K562 (cell line): ENCODE results near the gene HAGHL. TPM values are rescaled to one million over a fixed set of nuclear protein-coding genes. Genes with fewer than 3 reads are reported as not detected.

Experiments
- BCOR ChIP-seq: fragments of 450-650 bp; IDR thresholded peaks from 2 replicates; pipeline ENCODE4 v1.6.1; 2016
- BRF2 ChIP-seq: IDR thresholded peaks from 3 replicates; pipeline ENCODE4 v1.6.1; 2011; ENCODE audit warnings: borderline replicate concordance, mild to moderate bottlenecking; ENCODE audit not compliant: insufficient read length, insufficient read depth
- CBX1 ChIP-seq: sonication (generic); IDR thresholded peaks from 2 replicates; pipeline ENCODE4 v1.6.1; 2016; ENCODE audit warnings: antibody characterized with exemption, low read depth, mild to moderate bottlenecking
- CBX3 ChIP-seq, 2 experiments: IDR thresholded peaks; 1 replicate in 1 of 2; 2 replicates in 1 of 2; pipeline ENCODE4 v1.6.1; 2012; ENCODE audit warnings: inconsistent platforms in 2 of 2, low read length in 2 of 2, borderline replicate concordance in 1 of 2, control low read depth in 1 of 2
- CHD2 ChIP-seq: IDR thresholded peaks from 2 replicates; pipeline ENCODE4 v1.6.1; 2011; ENCODE audit warnings: low read depth, low read length
- CTCF ChIP-seq, 3 experiments: IDR thresholded peaks in 2 of 3; conservative IDR thresholded peaks in 1 of 3; 2 replicates each; pipeline ENCODE4 v1.5.1; 2011 to 2012; ENCODE audit warnings: low read length in 3 of 3, mild to moderate bottlenecking in 3 of 3, control low read depth in 2 of 3, improper control_type of control experiment in 1 of 3, inconsistent platforms in 1 of 3, low read depth in 1 of 3, mixed read lengths in 1 of 3, moderate library complexity in 1 of 3; ENCODE audit not compliant: insufficient read depth in 2 of 3
- CTCFL ChIP-seq: IDR thresholded peaks from 2 replicates; pipeline ENCODE4 v1.6.1; 2011; ENCODE audit warnings: borderline replicate concordance, low read depth, mild to moderate bottlenecking, moderate library complexity, low read length; ENCODE audit not compliant: insufficient read depth, poor library complexity, severe bottlenecking
- DPF2 ChIP-seq: fragments of 450-650 bp; IDR thresholded peaks from 2 replicates; pipeline ENCODE4 v1.6.1; 2016
- EP400 ChIP-seq: fragments of 450-650 bp; IDR thresholded peaks from 2 replicates; pipeline ENCODE4 v1.6.1; 2017; ENCODE audit warnings: antibody characterized with exemption, mild to moderate bottlenecking, moderate library complexity
- HNRNPK ChIP-seq: fragments of 200-400 bp; formaldehyde crosslinking; IDR thresholded peaks from one replicate; pipeline ENCODE4 v1.6.1; 2018; ENCODE audit warnings: mild to moderate bottlenecking, low read depth, low read length; ENCODE audit not compliant: poor library complexity, severe bottlenecking
- MAFK ChIP-seq: IDR thresholded peaks from 2 replicates; pipeline ENCODE4 v1.6.1; 2011; ENCODE audit warnings: low read length, improper control_type of control experiment
- MECOM ChIP-seq: fragments of 250-450 bp; sonication (Bioruptor Pico); IDR thresholded peaks from 2 replicates; pipeline ENCODE4 v1.8.0; 2022; ENCODE audit warnings: inconsistent platforms
- MTA1 ChIP-seq: fragments of 450-650 bp; IDR thresholded peaks from 2 replicates; pipeline ENCODE4 v1.6.1; 2017; ENCODE audit warnings: borderline replicate concordance
- SMAD1 ChIP-seq: fragments of 150-350 bp; IDR thresholded peaks from 2 replicates; pipeline ENCODE4 v1.6.1; 2014; ENCODE audit warnings: low read length, low read depth; ENCODE audit not compliant: partially characterized antibody
- TARDBP ChIP-seq: fragments of 450-650 bp; IDR thresholded peaks from 2 replicates; pipeline ENCODE4 v1.6.1; 2016
- THRAP3 ChIP-seq: fragments of 450-650 bp; IDR thresholded peaks from 2 replicates; pipeline ENCODE4 v1.6.1; 2016; ENCODE audit warnings: mild to moderate bottlenecking, inconsistent platforms, borderline replicate concordance
- WHSC1 ChIP-seq: IDR thresholded peaks from one replicate; pipeline ENCODE4 v1.6.1; 2012; ENCODE audit warnings: low read length, control low read depth, inconsistent platforms
- ZBTB11 ChIP-seq, 3 experiments: fragments of 200-800 bp in 1 of 3; fragments of 250-450 bp in 1 of 3; fragments of 450-650 bp in 1 of 3; sonication (Bioruptor Pico) in 1 of 3; sonication (Bioruptor generic) in 1 of 3; formaldehyde crosslinking in 1 of 3; IDR thresholded peaks; 2 replicates each; pipeline versions ENCODE4 v1.6.1 to v1.8.0; 2016 to 2022; ENCODE audit warnings: mild to moderate bottlenecking in 2 of 3, missing genetic modification characterization in 2 of 3, missing compliant biosample characterization in 1 of 3, moderate library complexity in 1 of 3
- ZNF175 ChIP-seq: fragments of 200-800 bp; sonication (Bioruptor generic); IDR thresholded peaks from 2 replicates; pipeline ENCODE4 v1.6.1; 2016; ENCODE audit warnings: low read depth, mild to moderate bottlenecking, missing genetic modification characterization, missing compliant biosample characterization
- ZNF324 ChIP-seq: fragments of 250-450 bp; sonication (Bioruptor Pico); IDR thresholded peaks from 2 replicates; pipeline ENCODE4 v1.4.0; 2020; ENCODE audit warnings: mild to moderate bottlenecking
- polyA plus RNA-seq, 8 experiments: library from polyadenylated mRNA; depleted of rRNA in 4 of 8; stranded (reverse) in 5 of 8; unstranded in 3 of 8; fragments of >200 nt; fragmentation: Nextera tagmentation in 2 of 8; fragmentation: Illumina TruSeq in 1 of 8; extraction: Ambion mirVana in 2 of 8; extraction: Trizol in 1 of 8; gene quantifications; 2 replicates each; pipeline versions ENCODE4 v1.2.1 to v1.2.3, GENCODE V29; 2011 to 2014; ENCODE audit warnings: inconsistent platforms in 1 of 8, missing spikeins in 1 of 8
- total RNA-seq, 7 experiments: library from RNA; depleted of rRNA in 6 of 7; stranded (reverse); fragments of >200 nt in 6 of 7; fragmentation: Illumina TruSeq in 2 of 7; extraction: Trizol in 2 of 7; gene quantifications; 2 replicates each; pipeline versions ENCODE4 v1.2.1 to v1.2.3, GENCODE V29; 2011 to 2021; ENCODE audit warnings: low replicate concordance in 1 of 7

Gene HAGHL
- total and polyA plus RNA-seq, 9 of the 15 experiments (the other 6 are each of a cell fraction or from before 2014, with no cell fraction given): 0.31 to 83.4 (median 20.7) TPM

GRCh38 chr16:715477-716199, 11.3 kb upstream of the HAGHL start (continued):
- TF ChIP-seq CTCFL (peak; percentile 19), CBX1 (0 out of 2 replicates have a peak, but pooled peaks have one; percentile 7), DPF2 (no peak), WHSC1 (no peak), BRF2 (no peak), ZBTB11 (CRISPR knock-in tag; IDR thresholded peaks at IDR 0.05) (peak in 1 of 3 experiments; percentile 43; a peak in 1 of 6 replicates), CBX3 (IDR thresholded peaks at IDR 0.05; ENCODE audit: borderline replicate concordance in 1 of 2, low read length in 2 of 2) (no peak), SMAD1 (no peak), THRAP3 (no peak), MTA1 (no peak), HNRNPK (no peak), MAFK (no peak), TARDBP (no peak), CHD2 (no peak), ZNF175 (CRISPR knock-in tag) (no peak), BCOR (no peak), CTCF (IDR thresholded peaks at IDR 0.05 in 2 of 3, conservative IDR thresholded peaks at IDR 0.05 in 1 of 3; ENCODE audit: insufficient read depth in 2 of 3, low read depth in 1 of 3, low read length in 3 of 3) (peak; percentile 26 to 76 (median 56); a peak in 4 of 6 replicates), ZNF324 (CRISPR knock-in tag) (no peak), MECOM (no peak), EP400 (no peak)
